Neural cell (in vitro differentiated cells): Measurements from ENCODE around the gene MYBPC2.

ENCODE experiments used
- MXI1 ChIP-seq: fragments of 450-650 bp; conservative IDR thresholded peaks from 2 replicates; pipeline ENCODE4 v1.6.1; 2014; ENCODE audit warnings: antibody characterized with exemption, mild to moderate bottlenecking; ENCODE audit not compliant: poor library complexity, severe bottlenecking
- POLR2AphosphoS5 ChIP-seq: IDR thresholded peaks from 2 replicates; pipeline ENCODE4 v1.6.1; 2012
- TF ChIP-seq, protein P1 (sequence below): fragments of 450-650 bp; IDR thresholded peaks from 2 replicates; pipeline ENCODE4 v1.5.1; 2014; ENCODE audit warnings: antibody characterized with exemption, mild to moderate bottlenecking, moderate library complexity; ENCODE audit not compliant: poor library complexity, severe bottlenecking

DNA sequence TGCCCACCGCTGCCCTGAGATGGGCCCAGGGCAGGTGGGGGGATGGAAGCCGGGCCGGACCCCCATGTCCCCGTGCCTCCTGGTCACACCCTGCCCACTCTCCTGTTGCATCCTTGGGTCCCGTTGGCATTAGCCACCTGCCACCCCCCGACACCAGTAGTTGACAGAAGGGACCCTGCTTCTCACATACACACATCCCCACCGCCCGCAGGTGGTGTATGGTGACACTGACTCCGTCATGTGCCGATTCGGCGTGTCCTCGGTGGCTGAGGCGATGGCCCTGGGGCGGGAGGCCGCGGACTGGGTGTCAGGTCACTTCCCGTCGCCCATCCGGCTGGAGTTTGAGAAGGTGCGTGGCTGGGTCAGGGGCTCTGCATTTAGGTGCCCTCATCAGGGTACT, 19.2 kb upstream of the MYBPC2 start:
- TF ChIP-seq, protein P1, sequence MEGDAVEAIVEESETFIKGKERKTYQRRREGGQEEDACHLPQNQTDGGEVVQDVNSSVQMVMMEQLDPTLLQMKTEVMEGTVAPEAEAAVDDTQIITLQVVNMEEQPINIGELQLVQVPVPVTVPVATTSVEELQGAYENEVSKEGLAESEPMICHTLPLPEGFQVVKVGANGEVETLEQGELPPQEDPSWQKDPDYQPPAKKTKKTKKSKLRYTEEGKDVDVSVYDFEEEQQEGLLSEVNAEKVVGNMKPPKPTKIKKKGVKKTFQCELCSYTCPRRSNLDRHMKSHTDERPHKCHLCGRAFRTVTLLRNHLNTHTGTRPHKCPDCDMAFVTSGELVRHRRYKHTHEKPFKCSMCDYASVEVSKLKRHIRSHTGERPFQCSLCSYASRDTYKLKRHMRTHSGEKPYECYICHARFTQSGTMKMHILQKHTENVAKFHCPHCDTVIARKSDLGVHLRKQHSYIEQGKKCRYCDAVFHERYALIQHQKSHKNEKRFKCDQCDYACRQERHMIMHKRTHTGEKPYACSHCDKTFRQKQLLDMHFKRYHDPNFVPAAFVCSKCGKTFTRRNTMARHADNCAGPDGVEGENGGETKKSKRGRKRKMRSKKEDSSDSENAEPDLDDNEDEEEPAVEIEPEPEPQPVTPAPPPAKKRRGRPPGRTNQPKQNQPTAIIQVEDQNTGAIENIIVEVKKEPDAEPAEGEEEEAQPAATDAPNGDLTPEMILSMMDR: no peak
- TF ChIP-seq POLR2AphosphoS5 (no peak), MXI1 (no peak)
